Measurements from ENCODE around the gene OR2T2. TPM values are rescaled to one million over a fixed set of nuclear protein-coding genes. Genes with fewer than 3 reads are reported as not detected.
"Not testable (repeated sequence)": the region's sequence is repeated elsewhere in the genome, so short reads cannot be mapped to it uniquely, and the experiment has no call there.

Gene OR2T2
- total RNA-seq, 1 experiment from 2014 or later: not detected

DNA sequence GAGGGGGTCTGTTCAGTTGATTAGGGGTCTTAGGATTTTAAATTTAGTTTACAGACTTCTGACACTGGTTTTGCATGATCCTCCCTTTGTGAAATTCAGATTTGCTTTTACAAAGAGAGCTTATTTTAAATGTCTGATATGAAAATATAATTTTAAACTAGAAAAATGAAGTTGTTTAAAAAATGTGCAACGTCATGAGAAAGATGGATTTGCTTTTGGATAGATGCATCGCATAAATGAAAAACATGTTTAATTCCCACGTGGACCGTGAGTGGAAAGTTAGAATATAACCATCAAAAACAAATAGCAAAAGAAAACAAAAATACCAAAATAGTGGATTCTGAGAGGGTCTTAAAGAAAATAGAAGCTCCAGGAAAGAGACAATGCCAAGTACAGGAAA is 25.7 kb downstream of the OR2T2 start:
- no peak overlapping the region for H3K4me3 ChIP-seq (ENCODE audit: low read depth, low read length)
- H3K9me3 Mint-ChIP-seq (ENCODE audit: unreplicated experiment): no peaks in the 10 kb centered on the region
- ChIA-PET POLR2A (no interaction called here), CTCF (no interaction called here)
- H3K4me1 Mint-ChIP-seq (ENCODE audit: low read depth, unreplicated experiment): no peaks in the 10 kb centered on the region
- no peaks in the 10 kb centered on the region for H3K4me1 ChIP-seq
- H3K9me3 ChIP-seq: no peaks in the 10 kb centered on the region
- H3K36me3 Mint-ChIP-seq (ENCODE audit: insufficient read depth, unreplicated experiment): no peaks in the 10 kb centered on the region
- no peak overlapping the region for H3K27ac Mint-ChIP-seq (ENCODE audit: unreplicated experiment)
- H3K27me3 ChIP-seq (replicated peaks; ENCODE audit: control insufficient read depth, insufficient read depth, low read length): no peaks in the 10 kb centered on the region
- no peak for TF ChIP-seq CTCF (IDR thresholded peaks at IDR 0.05; ENCODE audit: insufficient read depth in 1 of 2, low read depth in 1 of 2, low read length in 1 of 2, severe bottlenecking in 1 of 2, unreplicated experiment in 1 of 2)
- peaks cover 3% of the 10 kb centered on the region for H3K27me3 Mint-ChIP-seq (ENCODE audit: insufficient read depth, unreplicated experiment)
- no TSS peak for BruUV-seq (replicated peaks)
- intact Hi-C loops (cut with micrococcal nuclease; ENCODE audit: unreplicated experiment): no loop called here
- H3K36me3 ChIP-seq (ENCODE audit: control insufficient read depth, insufficient read depth, low read length): no peaks in the 10 kb centered on the region
- DNase-seq: no peak
- no peak overlapping the region for H3K4me3 Mint-ChIP-seq (ENCODE audit: unreplicated experiment)

GRCh38 chr1:248472111-248472510 is 26.7 kb downstream of the OR2T2 start:
- DNase-seq; CTCF ChIA-PET; intact Hi-C loops (cut with micrococcal nuclease; ENCODE audit: unreplicated experiment); H3K36me3 ChIP-seq (ENCODE audit: control insufficient read depth, insufficient read depth, low read length); POLR2A ChIA-PET; H3K4me3 Mint-ChIP-seq (ENCODE audit: unreplicated experiment); H3K4me1 ChIP-seq; H3K27me3 Mint-ChIP-seq (ENCODE audit: insufficient read depth, unreplicated experiment); H3K4me3 ChIP-seq (ENCODE audit: low read depth, low read length); H3K9me3 ChIP-seq; H3K4me1 Mint-ChIP-seq (ENCODE audit: low read depth, unreplicated experiment); H3K27me3 ChIP-seq (replicated peaks; ENCODE audit: control insufficient read depth, insufficient read depth, low read length); H3K9me3 Mint-ChIP-seq (ENCODE audit: unreplicated experiment); BruUV-seq (replicated peaks); H3K27ac Mint-ChIP-seq (ENCODE audit: unreplicated experiment); H3K36me3 Mint-ChIP-seq (ENCODE audit: insufficient read depth, unreplicated experiment): not testable (repeated sequence)

- H3K9me3 ChIP-seq; H3K27me3 Mint-ChIP-seq (ENCODE audit: insufficient read depth, unreplicated experiment); H3K4me3 Mint-ChIP-seq (ENCODE audit: unreplicated experiment); H3K36me3 ChIP-seq (ENCODE audit: control insufficient read depth, insufficient read depth, low read length); BruUV-seq (replicated peaks); H3K27me3 ChIP-seq (replicated peaks; ENCODE audit: control insufficient read depth, insufficient read depth, low read length); intact Hi-C loops (cut with micrococcal nuclease; ENCODE audit: unreplicated experiment); CTCF ChIA-PET; POLR2A ChIA-PET; H3K9me3 Mint-ChIP-seq (ENCODE audit: unreplicated experiment); H3K4me1 ChIP-seq; H3K27ac Mint-ChIP-seq (ENCODE audit: unreplicated experiment); DNase-seq; H3K4me1 Mint-ChIP-seq (ENCODE audit: low read depth, unreplicated experiment); H3K4me3 ChIP-seq (ENCODE audit: low read depth, low read length); H3K36me3 Mint-ChIP-seq (ENCODE audit: insufficient read depth, unreplicated experiment): not testable (repeated sequence)
These were observed 27.6 kb downstream of the OR2T2 start, which contains the start of gene OR2T3 for GRCh38 chr1:248473051-248473450. Gene OR2T3, plus strand, starts transcription at chr1:248473351. Its CDS starts 0 bp downstream, at chr1:248473351.

- H3K9me3 Mint-ChIP-seq (ENCODE audit: unreplicated experiment); H3K4me1 ChIP-seq; H3K9me3 ChIP-seq; H3K36me3 ChIP-seq (ENCODE audit: control insufficient read depth, insufficient read depth, low read length); H3K36me3 Mint-ChIP-seq (ENCODE audit: insufficient read depth, unreplicated experiment); H3K4me3 ChIP-seq (ENCODE audit: low read depth, low read length); POLR2A ChIA-PET; H3K4me3 Mint-ChIP-seq (ENCODE audit: unreplicated experiment); H3K4me1 Mint-ChIP-seq (ENCODE audit: low read depth, unreplicated experiment); CTCF ChIA-PET; H3K27me3 Mint-ChIP-seq (ENCODE audit: insufficient read depth, unreplicated experiment); H3K27me3 ChIP-seq (replicated peaks; ENCODE audit: control insufficient read depth, insufficient read depth, low read length); H3K27ac Mint-ChIP-seq (ENCODE audit: unreplicated experiment); BruUV-seq (replicated peaks); intact Hi-C loops (cut with micrococcal nuclease; ENCODE audit: unreplicated experiment); DNase-seq: not testable (repeated sequence)
These were observed 30.2 kb downstream of the OR2T2 start for GRCh38 chr1:248475660-248476059.

- intact Hi-C loops (cut with micrococcal nuclease; ENCODE audit: unreplicated experiment); POLR2A ChIA-PET; H3K4me1 ChIP-seq; H3K9me3 ChIP-seq; BruUV-seq (replicated peaks); H3K4me3 Mint-ChIP-seq (ENCODE audit: unreplicated experiment); CTCF ChIA-PET; H3K4me3 ChIP-seq (ENCODE audit: low read depth, low read length); H3K27me3 ChIP-seq (replicated peaks; ENCODE audit: control insufficient read depth, insufficient read depth, low read length); H3K36me3 ChIP-seq (ENCODE audit: control insufficient read depth, insufficient read depth, low read length); H3K27ac Mint-ChIP-seq (ENCODE audit: unreplicated experiment); H3K9me3 Mint-ChIP-seq (ENCODE audit: unreplicated experiment); H3K36me3 Mint-ChIP-seq (ENCODE audit: insufficient read depth, unreplicated experiment); H3K4me1 Mint-ChIP-seq (ENCODE audit: low read depth, unreplicated experiment); DNase-seq; H3K27me3 Mint-ChIP-seq (ENCODE audit: insufficient read depth, unreplicated experiment): not testable (repeated sequence)
These were observed 36.5 kb downstream of the OR2T2 start for GRCh38 chr1:248481686-248482579.

- H3K4me1 Mint-ChIP-seq (ENCODE audit: low read depth, unreplicated experiment); BruUV-seq (replicated peaks); DNase-seq; H3K36me3 Mint-ChIP-seq (ENCODE audit: insufficient read depth, unreplicated experiment); POLR2A ChIA-PET; H3K9me3 ChIP-seq; H3K9me3 Mint-ChIP-seq (ENCODE audit: unreplicated experiment); CTCF ChIA-PET; H3K4me3 Mint-ChIP-seq (ENCODE audit: unreplicated experiment); H3K27me3 ChIP-seq (replicated peaks; ENCODE audit: control insufficient read depth, insufficient read depth, low read length); H3K27ac Mint-ChIP-seq (ENCODE audit: unreplicated experiment); H3K4me3 ChIP-seq (ENCODE audit: low read depth, low read length); H3K27me3 Mint-ChIP-seq (ENCODE audit: insufficient read depth, unreplicated experiment); H3K4me1 ChIP-seq; H3K36me3 ChIP-seq (ENCODE audit: control insufficient read depth, insufficient read depth, low read length); intact Hi-C loops (cut with micrococcal nuclease; ENCODE audit: unreplicated experiment): not testable (repeated sequence)
These were observed 42.9 kb downstream of the OR2T2 start, which contains the start of gene OR2T5 for GRCh38 chr1:248488289-248488688. Gene OR2T5, plus strand, starts transcription at chr1:248488589. Its CDS starts 0 bp downstream, at chr1:248488589.
